Middle frontal gyrus (tissue), 1 donor: Measurements from ENCODE around the gene CD300H.

Experiments
- DNase-seq: peaks from one replicate; pipeline ENCODE4 v3.0.0-alpha.2; 2015; ENCODE audit warnings: low spot score; ENCODE audit errors: extremely low spot score

Gene CD300H

GRCh38 chr17:74567397-74567796 is at the start of gene CD300H:
Gene CD300H (minus strand): TSS chr17:74567509.
- DNase-seq, result no peak

GRCh38 chr17:74616696-74617095 is 49.4 kb upstream of the CD300H start:
- no peak for DNase-seq

GRCh38 chr17:74612046-74612445 is 44.7 kb upstream of the CD300H start:
- DNase-seq, result no peak

- no peak for DNase-seq
Observed at GRCh38 chr17:74610108-74610507, 42.8 kb upstream of the CD300H start.

GRCh38 chr17:74608511-74608910 is 41.2 kb upstream of the CD300H start:
- DNase-seq, result no peak

- no peak for DNase-seq
Observed at GRCh38 chr17:74607221-74607620, 39.9 kb upstream of the CD300H start.

GRCh38 chr17:74606050-74606449 is 38.7 kb upstream of the CD300H start:
- no peak for DNase-seq

- no peak for DNase-seq
Observed at GRCh38 chr17:74605361-74605760, 38.1 kb upstream of the CD300H start.

GRCh38 chr17:74604761-74605160 is 37.5 kb upstream of the CD300H start:
- no peak for DNase-seq

- no peak for DNase-seq
Observed at GRCh38 chr17:74604200-74604599, 36.9 kb upstream of the CD300H start.

- no peak for DNase-seq
Observed at GRCh38 chr17:74603746-74604145, 36.4 kb upstream of the CD300H start.

GRCh38 chr17:74603037-74603635 is 35.8 kb upstream of the CD300H start:
- no peak for DNase-seq

- no peak for DNase-seq
Observed at GRCh38 chr17:74601944-74602572, 34.7 kb upstream of the CD300H start.

- no peak for DNase-seq
Observed at GRCh38 chr17:74599448-74599939, 32.2 kb upstream of the CD300H start.

GRCh38 chr17:74599023-74599399 is 31.7 kb upstream of the CD300H start:
- no peak for DNase-seq

- no peak for DNase-seq
Observed at GRCh38 chr17:74598346-74599022, 31.2 kb upstream of the CD300H start.

GRCh38 chr17:74597069-74597790 is 29.9 kb upstream of the CD300H start:
- DNase-seq, result no peak

- no peak for DNase-seq
Observed at GRCh38 chr17:74595037-74595750, 27.9 kb upstream of the CD300H start.

GRCh38 chr17:74592087-74592990 is 25.0 kb upstream of the CD300H start, which contains the start of gene CD300LD:
Gene CD300LD (minus strand): TSS chr17:74592283. CDS start chr17:74592202, 81 bp downstream.
- DNase-seq, result no peak

GRCh38 chr17:74591503-74591902 is 24.2 kb upstream of the CD300H start:
- no peak for DNase-seq
